ENCODE results near the gene NEUROD2.

DNA sequence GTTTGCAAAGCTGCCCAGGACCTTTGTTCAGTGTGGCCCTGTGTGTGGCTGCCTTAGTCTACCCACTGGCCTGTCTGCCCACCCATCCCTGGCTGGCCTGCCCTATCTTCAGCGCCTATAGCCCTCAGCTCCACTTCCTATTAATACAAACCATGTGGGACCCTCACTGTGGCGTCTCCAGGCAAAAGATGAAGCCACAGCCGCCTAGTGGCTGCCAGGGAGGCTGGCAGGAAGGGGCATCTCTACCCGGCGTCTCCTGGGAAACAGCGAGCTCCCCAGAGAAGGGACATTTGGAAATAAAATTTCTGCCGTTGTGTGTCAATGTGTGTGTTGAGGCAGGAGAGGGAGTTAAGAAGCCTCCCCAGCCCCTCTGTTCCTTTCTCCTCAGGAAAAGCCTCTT, 31.5 kb downstream of the NEUROD2 start:
- TF ChIP-seq KDM1A (IDR thresholded peaks at IDR 0.05; ENCODE audit: low read depth), result no peak
- TF ChIP-seq, protein P1, sequence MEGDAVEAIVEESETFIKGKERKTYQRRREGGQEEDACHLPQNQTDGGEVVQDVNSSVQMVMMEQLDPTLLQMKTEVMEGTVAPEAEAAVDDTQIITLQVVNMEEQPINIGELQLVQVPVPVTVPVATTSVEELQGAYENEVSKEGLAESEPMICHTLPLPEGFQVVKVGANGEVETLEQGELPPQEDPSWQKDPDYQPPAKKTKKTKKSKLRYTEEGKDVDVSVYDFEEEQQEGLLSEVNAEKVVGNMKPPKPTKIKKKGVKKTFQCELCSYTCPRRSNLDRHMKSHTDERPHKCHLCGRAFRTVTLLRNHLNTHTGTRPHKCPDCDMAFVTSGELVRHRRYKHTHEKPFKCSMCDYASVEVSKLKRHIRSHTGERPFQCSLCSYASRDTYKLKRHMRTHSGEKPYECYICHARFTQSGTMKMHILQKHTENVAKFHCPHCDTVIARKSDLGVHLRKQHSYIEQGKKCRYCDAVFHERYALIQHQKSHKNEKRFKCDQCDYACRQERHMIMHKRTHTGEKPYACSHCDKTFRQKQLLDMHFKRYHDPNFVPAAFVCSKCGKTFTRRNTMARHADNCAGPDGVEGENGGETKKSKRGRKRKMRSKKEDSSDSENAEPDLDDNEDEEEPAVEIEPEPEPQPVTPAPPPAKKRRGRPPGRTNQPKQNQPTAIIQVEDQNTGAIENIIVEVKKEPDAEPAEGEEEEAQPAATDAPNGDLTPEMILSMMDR (IDR thresholded peaks at IDR 0.05), result peak; percentile 45; the same call in 2 of the 3 replicates
- TF ChIP-seq CHD2 (IDR thresholded peaks at IDR 0.05; ENCODE audit: low read length, partially characterized antibody), result no peak
- no peak for TF ChIP-seq TP53 (CRISPR knock-in tag; IDR thresholded peaks at IDR 0.05)
- TF ChIP-seq ZSCAN20 (CRISPR knock-in tag; IDR thresholded peaks at IDR 0.05), result no peak
- TF ChIP-seq POLR2A (IDR thresholded peaks at IDR 0.05; ENCODE audit: low read length), result no peak
- no peak for TF ChIP-seq RFX5 (IDR thresholded peaks at IDR 0.05)
